Stomach (tissue), 4 donors: ENCODE measurements around the gene NUMB.

Source experiments
- CTCF ChIP-seq, 7 experiments: fragments of 450-650 bp in 4 of 7; fragments of 200-600 bp in 3 of 7; sonication (generic) in 3 of 7; IDR thresholded peaks; one replicate each; pipeline ENCODE4 v1.5.1; 2016 to 2019; ENCODE audit warnings: antibody characterized with exemption in 7 of 7, control low read depth in 2 of 7, mild to moderate bottlenecking in 1 of 7
- EP300 ChIP-seq: sonication (generic); formaldehyde crosslinking; IDR thresholded peaks from one replicate; pipeline ENCODE4 v1.6.1; 2017; ENCODE audit warnings: antibody characterized with exemption
- POLR2A ChIP-seq, 4 donors: fragments of 450-650 bp; IDR thresholded peaks; one replicate each; pipeline ENCODE4 v1.6.1; 2016; ENCODE audit warnings: antibody characterized with exemption in 4 of 4, control low read depth in 2 of 4, mild to moderate bottlenecking in 1 of 4, moderate library complexity in 1 of 4
- POLR2AphosphoS5 ChIP-seq, 3 donors: sonication (generic); formaldehyde crosslinking; IDR thresholded peaks; one replicate each; pipeline ENCODE4 v1.6.1; 2016; ENCODE audit warnings: antibody characterized with exemption in 3 of 3

- no peak for TF ChIP-seq CTCF (IDR thresholded peaks at IDR 0.05)
- TF ChIP-seq POLR2AphosphoS5 (IDR thresholded peaks at IDR 0.05) = no peak
- no peak for TF ChIP-seq EP300
- TF ChIP-seq POLR2A (IDR thresholded peaks at IDR 0.05) = no peak
These were observed 30.0 kb downstream of the NUMB start for GRCh38 chr14:73428353-73428824.
